SK-N-MC (cell line): ENCODE results near the gene IER3.

ENCODE experiments used
- DNase-seq: peaks from one replicate; pipeline ENCODE4 v3.0.0-alpha.2; 2011; ENCODE audit warnings: low read depth, low spot score
- H3K27ac ChIP-seq: fragments of 200-600 bp; sonication (generic); 2 replicates; pipeline ENCODE4 v1.5.1; 2016; ENCODE audit warnings: mixed run types
- H3K36me3 ChIP-seq: fragments of 200-600 bp; sonication (generic); 2 replicates; pipeline ENCODE4 v1.6.1; 2017; ENCODE audit warnings: antibody characterized with exemption, low read length, mixed read lengths; ENCODE audit not compliant: insufficient read depth
- H3K4me3 ChIP-seq: fragments of 200-600 bp; sonication (generic); 2 replicates; pipeline ENCODE4 v1.5.1; 2016
- H3K9ac ChIP-seq: fragments of 200-600 bp; sonication (generic); 2 replicates; pipeline ENCODE4 v1.8.0; 2017; ENCODE audit warnings: mixed run types, mixed read lengths; ENCODE audit not compliant: insufficient read length
- H3K9me3 ChIP-seq: fragments of 200-600 bp; sonication (generic); 2 replicates; pipeline ENCODE4 v1.6.1; 2017; ENCODE audit warnings: low read depth, mild to moderate bottlenecking, antibody characterized with exemption, low read length, moderate library complexity, mixed read lengths
- EZH2 ChIP-seq: fragments of 200-600 bp; sonication (generic); IDR thresholded peaks from one replicate; pipeline ENCODE4 v1.6.1; 2017; ENCODE audit warnings: antibody characterized with exemption
- FOXP2 ChIP-seq: optimal IDR thresholded peaks from 2 replicates; pipeline ENCODE3; 2011; ENCODE audit warnings: mild to moderate bottlenecking, moderate library complexity; ENCODE audit not compliant: insufficient read depth; ENCODE audit errors: extremely low read length, control extremely low read depth
- POLR2AphosphoS5 ChIP-seq: IDR thresholded peaks from 2 replicates; pipeline ENCODE4 v1.6.1; 2012; ENCODE audit warnings: mild to moderate bottlenecking, low read depth, low read length, borderline replicate concordance

The IER3 gene

GRCh38 chr6:30781743-30782424 lies 37.5 kb upstream of the IER3 start:
- Histone ChIP-seq H3K36me3 (no peaks in the 10 kb centered on the region), H3K9ac (peak overlapping the region; percentile 77), H3K9me3 (peaks cover 5% of the 10 kb centered on the region; the same call in 1 of the 2 replicates), H3K27ac (peak overlapping the region; percentile 99), H3K4me3 (peak overlapping the region; percentile 76)
- TF ChIP-seq FOXP2 (peak; percentile 77), POLR2AphosphoS5 (peak; percentile 69), EZH2 (no peak)
- DNase-seq = peak; percentile 97

- no peaks in the 10 kb centered on the region for H3K36me3 ChIP-seq
- TF ChIP-seq POLR2AphosphoS5 = no peak
- no peak for TF ChIP-seq EZH2
- TF ChIP-seq FOXP2 = no peak
- no peak for DNase-seq
- H3K9ac ChIP-seq = peak overlapping the region; percentile 77
- H3K9me3 ChIP-seq = peaks cover 5% of the 10 kb centered on the region; the same call in 1 of the 2 replicates
- peak overlapping the region; percentile 99 for H3K27ac ChIP-seq
- H3K4me3 ChIP-seq = peak overlapping the region; percentile 76
Measured at GRCh38 chr6:30781395-30781742, 37.0 kb upstream of the IER3 start.

- H3K4me3 ChIP-seq = no peak overlapping the region
- H3K27ac ChIP-seq = peak overlapping the region; percentile 99
- no peak overlapping the region for H3K9ac ChIP-seq
- DNase-seq = no peak
- TF ChIP-seq FOXP2 (no peak), EZH2 (no peak), POLR2AphosphoS5 (no peak)
- peaks cover 5% of the 10 kb centered on the region; the same call in 1 of the 2 replicates for H3K9me3 ChIP-seq
- no peaks in the 10 kb centered on the region for H3K36me3 ChIP-seq
Measured at GRCh38 chr6:30780642-30780920, 36.2 kb upstream of the IER3 start.

GRCh38 chr6:30779850-30780641 lies 35.7 kb upstream of the IER3 start:
- Histone ChIP-seq H3K27ac (peak overlapping the region; percentile 99), H3K4me3 (peak overlapping the region; percentile 59; the same call in 1 of the 2 replicates), H3K36me3 (no peaks in the 10 kb centered on the region), H3K9ac (no peak overlapping the region), H3K9me3 (no peaks in the 10 kb centered on the region)
- TF ChIP-seq FOXP2 (no peak), POLR2AphosphoS5 (no peak), EZH2 (no peak)
- DNase-seq = no peak

- H3K9ac ChIP-seq = no peak overlapping the region
- no peaks in the 10 kb centered on the region for H3K9me3 ChIP-seq
- no peak for DNase-seq
- H3K27ac ChIP-seq = peak overlapping the region; percentile 84
- TF ChIP-seq POLR2AphosphoS5 (no peak), EZH2 (no peak), FOXP2 (no peak)
- no peak overlapping the region; the same call in 1 of the 2 replicates for H3K4me3 ChIP-seq
- no peaks in the 10 kb centered on the region for H3K36me3 ChIP-seq
Measured at GRCh38 chr6:30778001-30778635, 33.8 kb upstream of the IER3 start.

GRCh38 chr6:30777155-30777485 lies 32.8 kb upstream of the IER3 start:
- H3K27ac ChIP-seq = no peak overlapping the region
- no peaks in the 10 kb centered on the region for H3K9me3 ChIP-seq
- H3K4me3 ChIP-seq = no peak overlapping the region
- DNase-seq = no peak
- H3K36me3 ChIP-seq = no peaks in the 10 kb centered on the region
- no peak overlapping the region for H3K9ac ChIP-seq
- TF ChIP-seq FOXP2 (no peak), EZH2 (no peak), POLR2AphosphoS5 (no peak)

DNA sequence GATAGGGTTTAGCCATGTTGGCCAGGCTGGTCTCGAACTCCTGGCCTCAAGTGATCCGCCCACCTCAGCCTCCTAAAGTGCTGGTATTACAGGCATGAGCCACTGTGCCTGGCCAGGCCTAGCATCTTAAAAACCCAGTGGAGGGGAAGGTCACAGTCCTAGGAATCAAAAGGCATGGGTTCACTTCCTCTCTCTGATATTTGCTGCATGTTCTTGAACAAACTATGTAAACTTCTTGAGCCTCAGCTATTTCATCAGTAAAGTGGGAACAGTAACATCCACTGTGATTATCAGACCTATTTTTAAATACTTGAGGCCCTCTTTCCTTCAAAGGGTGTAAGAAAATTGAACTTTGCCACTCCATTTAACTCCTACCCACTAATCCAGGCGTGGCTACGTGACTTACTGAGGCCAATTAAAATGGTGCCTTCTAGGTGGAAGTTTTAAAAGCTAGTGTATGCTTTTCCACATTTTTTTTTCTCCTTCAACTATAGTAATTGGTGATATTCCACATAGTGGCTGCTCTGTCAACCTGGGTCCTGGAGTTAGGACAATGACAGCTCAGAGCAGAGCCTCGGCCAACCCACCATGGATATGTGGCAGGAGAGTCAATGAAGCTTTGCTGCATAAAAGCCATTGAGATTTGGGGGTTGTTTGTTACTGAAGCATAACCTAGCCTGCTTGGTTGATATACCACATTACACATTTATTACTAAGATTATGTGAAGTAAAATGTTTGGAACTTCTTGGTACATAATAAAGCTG lies 32.2 kb upstream of the IER3 start:
- Histone ChIP-seq H3K4me3 (no peak overlapping the region), H3K9ac (no peak overlapping the region), H3K36me3 (no peaks in the 10 kb centered on the region), H3K27ac (no peak overlapping the region), H3K9me3 (no peaks in the 10 kb centered on the region)
- TF ChIP-seq POLR2AphosphoS5 (no peak), FOXP2 (no peak), EZH2 (no peak)
- no peak for DNase-seq

DNA sequence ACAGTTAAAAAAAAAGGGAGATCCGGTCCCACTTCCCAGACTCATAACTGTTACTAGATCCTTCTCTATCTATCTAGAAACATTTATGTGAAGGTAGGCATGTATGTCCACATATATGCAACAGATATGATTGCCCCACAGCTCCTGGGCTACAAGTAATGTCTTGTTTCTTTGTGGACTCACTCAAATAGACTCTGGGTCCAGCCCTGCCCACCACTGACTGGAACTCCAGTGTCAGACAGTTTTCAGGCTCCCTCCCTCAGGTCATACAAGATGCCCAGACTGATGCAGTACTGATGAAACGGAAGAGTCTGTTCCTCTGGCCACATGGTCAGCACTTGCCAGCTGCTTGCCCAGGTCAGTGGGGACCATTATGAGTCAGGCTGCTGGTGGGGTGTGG lies 30.8 kb upstream of the IER3 start:
- H3K4me3 ChIP-seq = no peak overlapping the region
- no peak for DNase-seq
- TF ChIP-seq EZH2 (no peak), FOXP2 (no peak), POLR2AphosphoS5 (no peak)
- H3K36me3 ChIP-seq = no peaks in the 10 kb centered on the region
- no peaks in the 10 kb centered on the region for H3K9me3 ChIP-seq
- no peak overlapping the region for H3K9ac ChIP-seq
- no peak overlapping the region for H3K27ac ChIP-seq
